ENCODE results near the gene NPLOC4. TPM values are rescaled to one million over a fixed set of nuclear protein-coding genes. Genes with fewer than 3 reads are reported as not detected.
A peak's percentile ranks its signal among the peaks of the same experiment; 100 is the strongest.

Gene NPLOC4
- total RNA-seq, 3 donors from 2014 or later, result 78.4 to 89.5 (median 78.6) TPM

GRCh38 chr17:81561494-81561885, 75.4 kb downstream of the NPLOC4 start:
- ATAC-seq, result no peak
- H3K4me1 ChIP-seq (ENCODE audit: low read depth), result peaks cover 7% of the 10 kb centered on the region
- H3K36me3 ChIP-seq (ENCODE audit: low read depth), result peaks cover 9% of the 10 kb centered on the region
- TF ChIP-seq CTCF (IDR thresholded peaks at IDR 0.05), result no peak
- intact Hi-C loops (cut with DNase I, micrococcal nuclease), result no loop called here
- no peak overlapping the region for H3K4me3 ChIP-seq
- DNase-seq, result no peak
- H3K9me3 ChIP-seq, result no peaks in the 10 kb centered on the region

GRCh38 chr17:81558941-81559806, 77.7 kb downstream of the NPLOC4 start:
- Histone ChIP-seq H3K36me3 (ENCODE audit: low read depth) (peaks cover 4% of the 10 kb centered on the region), H3K9me3 (no peaks in the 10 kb centered on the region), H3K4me3 (no peak overlapping the region), H3K4me1 (ENCODE audit: low read depth) (peaks cover 3% of the 10 kb centered on the region)
- intact Hi-C loops (cut with DNase I, micrococcal nuclease), result no loop called here
- no peak for DNase-seq
- TF ChIP-seq CTCF (IDR thresholded peaks at IDR 0.05), result no peak
- no peak for ATAC-seq

GRCh38 chr17:81558115-81558468, 78.8 kb downstream of the NPLOC4 start:
- Histone ChIP-seq H3K36me3 (ENCODE audit: low read depth) (peaks cover 4% of the 10 kb centered on the region), H3K4me1 (ENCODE audit: low read depth) (peaks cover 13% of the 10 kb centered on the region), H3K9me3 (no peaks in the 10 kb centered on the region), H3K4me3 (no peak overlapping the region)
- TF ChIP-seq CTCF (IDR thresholded peaks at IDR 0.05), result no peak
- intact Hi-C loops (cut with DNase I, micrococcal nuclease), result no loop called here
- no peak for ATAC-seq
- DNase-seq, result no peak

GRCh38 chr17:81557276-81558114, 79.4 kb downstream of the NPLOC4 start:
- Histone ChIP-seq H3K4me1 (ENCODE audit: low read depth) (peaks cover 14% of the 10 kb centered on the region), H3K36me3 (ENCODE audit: low read depth) (peaks cover 4% of the 10 kb centered on the region), H3K4me3 (no peak overlapping the region), H3K9me3 (no peaks in the 10 kb centered on the region)
- DNase-seq (no peak), ATAC-seq (no peak)
- no peak for TF ChIP-seq CTCF (IDR thresholded peaks at IDR 0.05)
- intact Hi-C loops (cut with DNase I, micrococcal nuclease), result no loop called here

- intact Hi-C loops (cut with DNase I, micrococcal nuclease), result no loop called here
- TF ChIP-seq CTCF (IDR thresholded peaks at IDR 0.05), result no peak
- Histone ChIP-seq H3K4me3 (no peak overlapping the region), H3K36me3 (ENCODE audit: low read depth) (peaks cover 4% of the 10 kb centered on the region), H3K4me1 (ENCODE audit: low read depth) (peaks cover 14% of the 10 kb centered on the region), H3K9me3 (no peaks in the 10 kb centered on the region)
- ATAC-seq (peak; percentile 26), DNase-seq (peak in 2 of 3 donors; percentile 52 to 74)
Observed at GRCh38 chr17:81556863-81557262, 80.0 kb downstream of the NPLOC4 start.

All from mucosa of descending colon (tissue), 3 donors.